ENCODE data around the gene TRIP13.

The TRIP13 gene

GRCh38 chr5:949815-950560 is 57.3 kb downstream of the TRIP13 start:
- TF ChIP-seq TAF1 (IDR thresholded peaks at IDR 0.05; ENCODE audit: borderline replicate concordance, low read depth, low read length) (no peak), POLR2A (IDR thresholded peaks at IDR 0.05; ENCODE audit: low read depth, low read length) (no peak), POLR2AphosphoS5 (IDR thresholded peaks at IDR 0.05; ENCODE audit: low read depth, low read length) (no peak)
- no peak for FAIRE-seq
- DNase-seq (ENCODE audit: insufficient read length), result no peak

- FAIRE-seq (no peak), DNase-seq (ENCODE audit: insufficient read length) (no peak)
- TF ChIP-seq TAF1 (IDR thresholded peaks at IDR 0.05; ENCODE audit: borderline replicate concordance, low read depth, low read length) (no peak), POLR2A (IDR thresholded peaks at IDR 0.05; ENCODE audit: low read depth, low read length) (no peak), POLR2AphosphoS5 (IDR thresholded peaks at IDR 0.05; ENCODE audit: low read depth, low read length) (no peak)
Observed at GRCh38 chr5:951940-952596, 59.4 kb downstream of the TRIP13 start.

GRCh38 chr5:952597-953271 is 60.0 kb downstream of the TRIP13 start:
- FAIRE-seq (no peak), DNase-seq (ENCODE audit: insufficient read length) (no peak)
- TF ChIP-seq POLR2A (IDR thresholded peaks at IDR 0.05; ENCODE audit: low read depth, low read length) (no peak), TAF1 (IDR thresholded peaks at IDR 0.05; ENCODE audit: borderline replicate concordance, low read depth, low read length) (no peak), POLR2AphosphoS5 (IDR thresholded peaks at IDR 0.05; ENCODE audit: low read depth, low read length) (no peak)

GRCh38 chr5:953535-954449 is 61.1 kb downstream of the TRIP13 start:
- TF ChIP-seq TAF1 (IDR thresholded peaks at IDR 0.05; ENCODE audit: borderline replicate concordance, low read depth, low read length), result no peak
- TF ChIP-seq POLR2A (IDR thresholded peaks at IDR 0.05; ENCODE audit: low read depth, low read length), result no peak
- no peak for TF ChIP-seq POLR2AphosphoS5 (IDR thresholded peaks at IDR 0.05; ENCODE audit: low read depth, low read length)
- FAIRE-seq, result no peak
- no peak for DNase-seq (ENCODE audit: insufficient read length)

GRCh38 chr5:955886-956761 is 63.4 kb downstream of the TRIP13 start:
- no peak for FAIRE-seq
- TF ChIP-seq POLR2AphosphoS5 (IDR thresholded peaks at IDR 0.05; ENCODE audit: low read depth, low read length) (no peak), POLR2A (IDR thresholded peaks at IDR 0.05; ENCODE audit: low read depth, low read length) (no peak), TAF1 (IDR thresholded peaks at IDR 0.05; ENCODE audit: borderline replicate concordance, low read depth, low read length) (no peak)
- no peak for DNase-seq (ENCODE audit: insufficient read length)

- TF ChIP-seq TAF1 (IDR thresholded peaks at IDR 0.05; ENCODE audit: borderline replicate concordance, low read depth, low read length) (no peak), POLR2AphosphoS5 (IDR thresholded peaks at IDR 0.05; ENCODE audit: low read depth, low read length) (no peak), POLR2A (IDR thresholded peaks at IDR 0.05; ENCODE audit: low read depth, low read length) (no peak)
- DNase-seq (ENCODE audit: insufficient read length) (peak; percentile 54), FAIRE-seq (peak; percentile 67)
Observed at GRCh38 chr5:956941-957747, 64.5 kb downstream of the TRIP13 start.

GRCh38 chr5:957748-958485 is 65.2 kb downstream of the TRIP13 start:
- TF ChIP-seq TAF1 (IDR thresholded peaks at IDR 0.05; ENCODE audit: borderline replicate concordance, low read depth, low read length) (no peak), POLR2AphosphoS5 (IDR thresholded peaks at IDR 0.05; ENCODE audit: low read depth, low read length) (no peak), POLR2A (IDR thresholded peaks at IDR 0.05; ENCODE audit: low read depth, low read length) (no peak)
- DNase-seq (ENCODE audit: insufficient read length) (no peak), FAIRE-seq (no peak)

- no peak for TF ChIP-seq POLR2A (IDR thresholded peaks at IDR 0.05; ENCODE audit: low read depth, low read length)
- TF ChIP-seq TAF1 (IDR thresholded peaks at IDR 0.05; ENCODE audit: borderline replicate concordance, low read depth, low read length), result no peak
- no peak for TF ChIP-seq POLR2AphosphoS5 (IDR thresholded peaks at IDR 0.05; ENCODE audit: low read depth, low read length)
- FAIRE-seq (no peak), DNase-seq (ENCODE audit: insufficient read length) (no peak)
Observed at GRCh38 chr5:958701-959571, 66.3 kb downstream of the TRIP13 start.
